GM18868 (cell line): ENCODE data around the gene ATP2B2.
A peak's percentile ranks its signal among the peaks of the same experiment; 100 is the strongest.

Source experiments
- ATAC-seq: cut with Tn5 transposase; IDR thresholded peaks from one replicate; pipeline ENCODE4 v1.9.1; 2021; ENCODE audit warnings: mild to moderate bottlenecking, moderate library complexity; ENCODE audit not compliant: unreplicated experiment

Gene ATP2B2

DNA sequence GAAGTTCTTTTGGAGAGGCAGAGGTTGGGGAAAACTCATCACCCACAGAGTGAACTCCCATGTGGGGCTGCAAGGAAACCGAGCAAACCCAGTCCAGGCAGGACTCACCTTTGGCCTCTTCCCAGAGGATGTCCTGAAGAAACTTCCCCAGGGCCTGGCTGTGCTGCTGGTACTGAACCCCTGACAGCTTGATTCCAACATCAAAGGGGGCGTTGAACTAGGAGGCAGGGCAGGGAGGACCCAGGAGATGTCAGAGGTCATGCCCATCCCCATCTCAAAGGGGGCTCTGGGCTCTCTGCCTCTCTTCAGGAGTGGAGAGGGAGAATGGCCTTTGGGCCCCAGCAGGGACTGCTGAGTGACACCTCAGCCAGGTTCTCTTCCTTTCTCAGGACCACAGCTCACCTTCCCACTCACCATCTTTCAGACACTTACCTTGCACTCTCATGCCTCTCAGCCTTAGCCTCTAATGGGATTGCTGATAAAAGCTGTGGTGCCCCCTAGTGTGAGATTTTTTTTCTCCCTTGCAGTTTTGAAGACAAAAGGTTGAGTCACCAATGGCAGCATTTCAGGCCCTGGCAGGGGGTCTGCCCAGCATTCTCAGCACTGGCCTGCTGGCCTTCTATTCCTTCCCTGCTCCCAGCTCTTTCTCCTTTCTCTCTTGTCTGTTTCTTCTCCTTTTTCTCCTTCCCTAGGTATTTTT, 218.6 kb downstream of the ATP2B2 start:
- no peak for ATAC-seq

DNA sequence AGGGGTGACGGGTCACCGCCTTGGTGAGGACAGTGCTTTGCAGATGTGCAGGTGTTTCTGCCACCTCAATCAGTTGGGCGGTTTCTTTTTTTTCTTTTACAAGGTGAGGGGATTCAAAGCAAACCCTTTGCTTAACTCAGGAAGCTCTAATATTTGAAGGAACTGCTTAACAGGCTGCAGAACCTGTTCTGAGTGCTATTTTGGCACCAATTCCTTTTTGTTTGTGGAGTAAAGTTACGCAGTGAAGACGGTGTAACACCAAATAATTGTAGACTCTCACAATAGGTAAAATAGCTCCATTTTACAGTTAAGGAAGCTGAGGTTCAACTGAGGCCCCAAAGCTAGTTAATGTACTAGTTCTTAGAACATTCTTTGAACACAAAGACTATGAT, 219.3 kb downstream of the ATP2B2 start:
- ATAC-seq = no peak

DNA sequence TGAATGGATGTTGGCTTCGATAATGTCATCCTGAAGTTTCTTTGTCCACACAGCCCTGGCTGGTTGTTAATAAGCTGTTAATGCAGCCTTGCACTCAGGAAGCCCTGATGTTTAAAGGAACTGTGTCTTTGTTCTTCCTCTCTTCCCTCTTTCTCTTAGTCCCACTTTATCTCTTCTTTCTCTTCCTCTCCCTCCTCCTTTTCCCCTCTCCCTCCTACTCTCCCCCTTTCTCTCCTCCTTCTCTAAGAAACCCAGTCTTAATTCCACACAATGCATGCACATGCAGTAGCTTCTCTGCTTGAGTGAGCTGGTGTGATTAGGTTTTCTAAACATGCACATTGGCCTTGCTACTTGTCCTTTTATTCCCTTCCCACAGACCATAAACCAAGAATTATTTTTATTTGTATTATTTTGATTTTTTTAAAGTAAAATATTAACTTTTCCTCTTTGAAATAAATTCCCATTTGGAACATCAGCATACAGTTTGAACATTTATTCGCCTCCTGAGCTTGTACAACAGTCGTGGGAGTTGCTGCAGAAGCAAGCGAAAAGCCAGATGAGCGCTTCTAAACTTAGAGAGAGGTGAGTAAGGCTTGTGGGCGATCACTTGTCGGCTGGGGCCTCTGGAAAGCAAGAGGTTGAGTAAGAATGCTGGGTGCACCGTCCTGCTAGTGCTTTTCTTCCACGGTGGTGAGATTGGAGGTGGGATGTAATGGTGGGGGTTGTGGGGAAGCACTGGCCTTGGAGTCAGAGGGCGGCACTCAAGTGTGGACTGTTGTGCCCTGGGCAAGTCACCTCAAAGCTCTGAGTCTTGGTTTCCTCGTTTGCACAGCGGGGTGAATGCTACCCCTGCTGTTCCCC, 219.9 kb downstream of the ATP2B2 start:
- ATAC-seq = no peak

DNA sequence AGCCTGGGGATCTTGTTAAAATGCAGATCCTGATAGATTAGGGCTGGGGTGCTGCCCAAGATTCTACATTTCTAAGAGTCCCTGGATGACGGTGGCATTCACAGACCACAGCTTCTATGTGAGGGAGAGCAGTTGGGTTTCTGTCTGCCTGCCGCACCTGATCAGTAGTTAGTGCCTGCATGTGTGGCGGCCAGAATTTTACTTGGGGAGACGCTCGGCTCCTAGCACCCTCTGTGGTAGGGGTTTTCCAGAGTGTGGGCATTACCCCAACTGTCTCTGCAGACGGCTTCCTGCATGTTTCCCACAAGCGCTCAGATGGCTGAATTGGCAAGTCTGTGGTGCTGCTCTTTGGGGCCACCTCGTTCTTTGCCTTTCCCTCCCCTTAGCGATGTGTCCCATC, 220.9 kb downstream of the ATP2B2 start:
- peak; percentile 58 for ATAC-seq

DNA sequence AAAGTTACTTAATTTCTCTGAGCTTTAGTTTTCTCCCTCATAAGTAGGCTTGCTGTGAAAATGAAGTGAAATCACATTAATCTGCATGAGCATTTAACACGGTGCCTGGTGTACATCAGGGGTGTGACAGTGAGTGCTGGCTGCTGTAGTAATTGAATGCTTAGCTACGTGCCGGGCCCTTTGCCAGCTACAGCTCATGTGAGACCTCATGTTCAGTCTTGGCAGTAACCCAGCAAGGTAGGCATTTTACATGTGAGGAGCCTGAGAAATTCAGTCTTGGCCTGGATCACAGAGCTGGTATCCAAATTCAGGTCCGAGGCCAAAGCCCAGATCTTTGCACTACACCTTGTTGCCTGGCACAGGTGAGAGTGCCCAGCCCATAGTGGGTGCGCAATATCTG, 221.7 kb downstream of the ATP2B2 start:
- no peak for ATAC-seq

DNA sequence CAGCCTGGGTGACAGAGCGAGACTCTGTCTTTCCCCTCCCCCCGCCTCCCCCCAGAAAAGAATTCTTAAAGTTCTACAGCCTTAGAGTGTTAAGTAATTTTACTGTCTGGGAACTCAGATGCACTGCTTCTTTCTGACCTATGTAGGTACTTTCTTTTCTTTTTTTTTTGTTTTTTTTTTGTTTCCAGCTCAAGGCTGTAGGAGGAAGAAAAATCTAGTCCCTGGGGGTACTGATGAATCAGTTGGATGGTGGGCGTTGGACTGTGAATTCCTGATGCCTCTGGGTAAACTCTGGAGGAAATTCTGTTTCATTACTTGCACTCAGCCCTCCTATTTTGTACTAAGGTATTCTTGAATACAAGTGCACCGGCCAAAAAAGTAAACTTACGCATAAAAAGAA, 223.4 kb downstream of the ATP2B2 start:
- no peak for ATAC-seq

DNA sequence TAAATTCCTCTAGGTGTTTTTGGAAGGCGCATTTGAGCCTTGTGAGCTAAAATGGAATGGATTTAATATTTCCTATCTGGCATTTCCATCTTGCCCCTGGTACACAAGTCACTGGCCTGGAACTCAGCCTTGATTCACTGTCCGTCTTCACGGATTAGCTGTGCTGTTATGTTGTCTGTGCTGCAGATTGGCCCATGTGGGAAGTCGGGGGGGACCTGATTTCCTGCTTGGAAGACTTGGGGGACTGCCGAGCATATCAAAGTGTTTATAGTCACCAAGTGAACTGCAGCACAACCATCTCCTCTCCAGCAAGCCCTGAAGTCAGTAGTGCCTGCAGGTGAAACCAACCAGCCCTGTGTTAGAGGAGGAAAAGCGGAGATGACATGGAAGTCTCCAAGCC, 224.8 kb downstream of the ATP2B2 start:
- no peak for ATAC-seq

DNA sequence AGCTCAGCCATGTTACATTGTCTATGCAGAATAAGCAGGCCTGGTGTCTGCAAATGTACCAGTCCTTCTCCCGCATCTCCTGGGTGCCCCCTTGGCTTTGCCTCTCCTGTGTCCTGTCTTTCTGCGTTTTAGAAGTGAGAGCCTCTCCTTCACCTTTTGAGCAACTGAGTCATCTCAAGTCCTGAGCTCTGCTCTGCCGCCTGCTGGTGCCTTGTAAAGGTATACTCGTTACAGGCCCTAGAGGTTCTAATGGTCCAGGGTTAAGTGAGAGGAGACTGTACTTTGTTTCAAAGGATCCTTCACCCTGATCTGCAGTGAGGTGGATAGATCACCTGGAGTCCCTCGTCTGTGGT, 225.2 kb downstream of the ATP2B2 start:
- ATAC-seq = no peak

DNA sequence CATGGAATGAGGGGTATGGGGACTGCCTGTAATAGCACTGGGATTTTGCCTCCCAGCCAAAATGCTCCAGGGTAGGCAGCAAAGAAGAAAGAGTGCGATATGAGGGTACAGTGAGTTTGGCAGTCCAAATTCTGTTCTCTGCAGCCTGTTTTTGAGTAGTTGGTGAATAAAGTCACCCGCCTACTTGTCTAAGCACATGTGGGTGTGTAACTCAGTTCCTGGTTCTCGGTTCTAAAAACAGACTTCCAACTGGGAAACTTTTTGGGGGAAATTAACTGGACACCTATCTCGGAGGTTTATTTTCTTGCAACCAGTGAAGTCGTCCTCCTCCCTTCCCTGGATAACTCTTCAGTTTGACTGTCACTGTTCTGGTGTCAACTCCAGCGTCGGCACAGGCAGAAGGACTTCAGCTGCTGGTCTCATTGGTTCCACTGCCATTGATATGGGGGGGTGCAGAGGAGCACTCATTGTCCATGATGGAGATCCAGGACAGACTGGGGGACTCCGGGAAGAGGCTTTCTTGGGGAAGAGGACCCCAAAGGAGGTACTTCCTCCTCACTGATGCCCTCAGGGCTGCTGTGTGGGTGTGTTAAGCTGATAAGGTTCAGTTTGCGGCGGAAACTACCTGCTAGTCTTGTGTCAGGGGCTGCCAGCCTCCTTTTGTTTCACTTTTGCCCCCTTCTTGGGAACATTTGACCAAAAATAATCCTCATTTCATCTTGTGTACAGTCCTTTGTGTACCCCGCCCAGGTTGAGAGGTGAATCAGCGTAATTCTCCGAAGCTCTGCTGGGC, 225.8 kb downstream of the ATP2B2 start:
- no peak for ATAC-seq

DNA sequence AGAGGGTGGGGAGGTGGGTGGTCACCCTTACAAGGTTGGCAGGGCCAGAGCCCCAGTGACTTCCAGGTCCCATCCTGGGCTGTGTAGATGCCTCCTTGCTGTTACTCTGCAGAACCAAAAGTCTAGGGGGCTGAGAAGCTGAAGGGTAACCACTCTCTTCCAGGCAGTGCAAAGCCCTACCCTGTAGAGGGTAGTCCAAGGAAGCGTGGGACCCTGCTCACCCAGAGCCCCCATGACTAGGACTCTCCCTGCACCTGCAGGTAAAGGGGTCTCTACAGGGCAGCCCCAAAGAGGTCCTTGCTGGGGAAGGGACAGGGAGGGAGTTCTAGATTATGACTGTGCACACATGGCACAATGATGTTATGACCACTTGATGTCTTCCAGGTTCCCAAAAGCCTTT, 226.9 kb downstream of the ATP2B2 start:
- no peak for ATAC-seq

DNA sequence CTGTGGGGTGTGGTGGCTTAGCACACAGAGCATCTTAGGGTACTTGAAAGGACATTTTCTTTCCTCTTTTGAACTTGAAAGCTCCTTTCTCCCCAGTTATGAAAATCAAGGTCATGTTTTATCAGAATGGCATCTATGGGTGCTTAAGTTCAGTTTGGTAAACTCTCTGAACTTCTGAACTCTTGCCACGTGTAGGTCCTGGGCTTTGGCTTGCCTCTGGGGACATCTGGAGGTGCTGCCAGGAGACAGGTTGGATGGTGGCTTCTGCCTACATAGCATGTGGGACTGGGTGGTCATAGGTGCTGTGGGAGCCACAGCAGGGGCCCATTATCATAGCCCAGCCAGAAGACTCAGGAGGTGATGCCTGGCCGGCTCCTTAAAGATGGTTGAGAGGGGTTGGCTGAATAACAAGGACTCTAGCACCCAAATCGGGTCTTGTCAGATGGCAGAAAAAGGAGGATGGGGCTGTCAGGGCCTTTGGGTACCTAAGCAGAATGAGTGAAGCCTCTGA, 228.2 kb downstream of the ATP2B2 start:
- no peak for ATAC-seq

DNA sequence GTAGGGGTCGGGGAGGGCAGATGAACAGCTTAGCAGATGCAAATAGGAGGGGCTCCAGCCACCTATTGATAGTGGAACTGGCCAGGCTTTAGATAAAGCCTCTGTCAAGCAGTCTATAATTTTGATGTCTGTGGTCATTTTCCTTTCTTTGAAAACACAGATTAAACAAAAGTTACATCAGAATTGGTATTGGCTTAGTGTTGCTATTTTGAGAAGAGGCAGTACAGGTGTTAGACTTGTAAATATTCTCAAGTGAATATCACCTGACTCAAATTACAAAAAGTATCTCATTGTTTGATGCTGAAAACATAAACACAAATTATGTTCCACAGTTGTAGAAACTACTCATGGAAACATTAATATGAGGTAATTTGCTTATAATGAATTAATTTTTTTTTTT, 230.8 kb downstream of the ATP2B2 start:
- no peak for ATAC-seq
